Thoracic aorta (tissue), 2 donors: ENCODE data around the gene MED13L. TPM values are rescaled to one million over a fixed set of nuclear protein-coding genes. Genes with fewer than 3 reads are reported as not detected.

Experiments
- ATAC-seq: fragments of 150-250 bp; one replicate; pipeline ENCODE4 v1.8.0; 2017; ENCODE audit warnings: low read depth; ENCODE audit not compliant: insufficient number of reproducible peaks, low FRiP score
- DNase-seq: peaks from one replicate; pipeline ENCODE4 v3.0.0-alpha.2; 2020; ENCODE audit warnings: low spot score
- H3K27ac ChIP-seq, 2 donors: fragments of 200-600 bp; sonication (generic); 1 replicate in 1 of 2; 2 replicates in 1 of 2; pipeline ENCODE4 v1.5.1; 2016; ENCODE audit warnings: mild to moderate bottlenecking in 2 of 2, moderate library complexity in 2 of 2
- H3K27me3 ChIP-seq: fragments of 200-600 bp; sonication (generic); replicated peaks from 2 replicates; pipeline ENCODE4 v1.6.0; 2016; ENCODE audit warnings: mild to moderate bottlenecking; ENCODE audit not compliant: insufficient read depth
- H3K36me3 ChIP-seq: fragments of 200-600 bp; sonication (generic); one replicate; pipeline ENCODE4 v1.5.1; 2016
- H3K4me1 ChIP-seq, 2 donors: fragments of 200-600 bp; sonication (generic); 1 replicate in 1 of 2; 2 replicates in 1 of 2; pipeline versions ENCODE4 v1.5.1 to v1.6.0; 2016; ENCODE audit warnings: low read depth in 2 of 2, mild to moderate bottlenecking in 1 of 2; ENCODE audit not compliant: control insufficient read depth in 1 of 2
- H3K4me3 ChIP-seq: fragments of 200-600 bp; sonication (generic); 2 replicates; pipeline ENCODE4 v1.5.1; 2016; ENCODE audit warnings: mild to moderate bottlenecking
- H3K9me3 ChIP-seq: fragments of 200-600 bp; sonication (generic); 2 replicates; pipeline ENCODE4 v1.5.1; 2016
- total RNA-seq, 2 donors: library from RNA; depleted of rRNA; stranded (reverse); fragments of >200 nt; gene quantifications; one replicate each; pipeline versions ENCODE4 v1.1.0 to v1.2.3, GENCODE V29; 2016
- TF ChIP-seq, protein P1 (sequence below): fragments of 200-600 bp; sonication (generic); IDR thresholded peaks from one replicate; pipeline ENCODE4 v1.5.1; 2019; ENCODE audit warnings: antibody characterized with exemption

Gene MED13L
- total RNA-seq, 2 donors from 2014 or later = 186 to 221 TPM

DNA sequence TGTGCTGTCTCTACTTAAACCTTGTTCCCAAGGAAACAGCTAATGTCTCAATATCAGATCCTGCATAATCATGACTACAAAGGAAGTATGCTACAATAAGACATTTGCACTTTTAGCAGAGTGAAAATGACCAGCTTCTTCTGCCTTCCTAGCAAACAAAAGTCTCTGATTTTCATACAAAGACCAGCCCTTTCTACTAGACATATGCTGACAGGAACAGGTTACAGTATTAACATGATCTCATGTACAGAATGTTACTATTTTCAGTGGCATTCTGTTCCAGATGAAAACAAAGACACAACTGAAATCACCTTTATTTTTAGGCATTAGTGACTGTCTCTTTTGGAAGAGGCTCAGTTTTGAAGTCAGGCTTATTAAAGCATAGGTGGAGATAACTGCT is 228.6 kb downstream of the MED13L start:
- ATAC-seq = no peak
- no peak for DNase-seq
- no peak overlapping the region for H3K27ac ChIP-seq

DNA sequence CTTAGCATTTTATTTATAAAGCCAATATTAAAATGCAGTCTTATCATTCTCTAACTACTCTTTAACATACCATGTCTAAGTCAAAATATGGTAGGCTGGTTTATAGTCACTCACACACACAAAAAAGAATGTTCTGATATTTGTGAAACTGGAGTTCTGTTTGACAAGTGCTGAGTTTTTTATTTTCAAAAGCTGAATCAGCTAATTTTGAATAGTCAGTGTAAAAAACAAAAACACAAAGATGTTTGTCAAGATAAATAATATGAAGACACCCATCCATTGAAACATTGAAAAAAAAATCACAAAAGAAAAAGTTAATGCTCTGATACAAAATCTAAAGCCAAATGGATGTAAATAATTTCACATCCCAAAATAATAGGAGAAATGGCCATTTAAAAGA is 231.5 kb downstream of the MED13L start:
- H3K27me3 ChIP-seq = no peaks in the 10 kb centered on the region
- H3K4me1 ChIP-seq = peaks cover 37 to 68% of the 10 kb centered on the region in 2 donors
- no peaks in the 10 kb centered on the region for H3K36me3 ChIP-seq
- H3K4me3 ChIP-seq = no peak overlapping the region
- TF ChIP-seq, protein P1, sequence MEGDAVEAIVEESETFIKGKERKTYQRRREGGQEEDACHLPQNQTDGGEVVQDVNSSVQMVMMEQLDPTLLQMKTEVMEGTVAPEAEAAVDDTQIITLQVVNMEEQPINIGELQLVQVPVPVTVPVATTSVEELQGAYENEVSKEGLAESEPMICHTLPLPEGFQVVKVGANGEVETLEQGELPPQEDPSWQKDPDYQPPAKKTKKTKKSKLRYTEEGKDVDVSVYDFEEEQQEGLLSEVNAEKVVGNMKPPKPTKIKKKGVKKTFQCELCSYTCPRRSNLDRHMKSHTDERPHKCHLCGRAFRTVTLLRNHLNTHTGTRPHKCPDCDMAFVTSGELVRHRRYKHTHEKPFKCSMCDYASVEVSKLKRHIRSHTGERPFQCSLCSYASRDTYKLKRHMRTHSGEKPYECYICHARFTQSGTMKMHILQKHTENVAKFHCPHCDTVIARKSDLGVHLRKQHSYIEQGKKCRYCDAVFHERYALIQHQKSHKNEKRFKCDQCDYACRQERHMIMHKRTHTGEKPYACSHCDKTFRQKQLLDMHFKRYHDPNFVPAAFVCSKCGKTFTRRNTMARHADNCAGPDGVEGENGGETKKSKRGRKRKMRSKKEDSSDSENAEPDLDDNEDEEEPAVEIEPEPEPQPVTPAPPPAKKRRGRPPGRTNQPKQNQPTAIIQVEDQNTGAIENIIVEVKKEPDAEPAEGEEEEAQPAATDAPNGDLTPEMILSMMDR = no peak
- DNase-seq (no peak), ATAC-seq (no peak)
- H3K9me3 ChIP-seq = no peaks in the 10 kb centered on the region
- H3K27ac ChIP-seq = no peak overlapping the region

More for the DNA sequence above, 228.6 kb downstream of the MED13L start:
- Histone ChIP-seq H3K4me3 (no peak overlapping the region), H3K9me3 (no peaks in the 10 kb centered on the region), H3K4me1 (peaks cover 59 to 74% of the 10 kb centered on the region in 2 donors), H3K36me3 (no peaks in the 10 kb centered on the region), H3K27me3 (no peaks in the 10 kb centered on the region)
- TF ChIP-seq, protein P1 = no peak

DNA sequence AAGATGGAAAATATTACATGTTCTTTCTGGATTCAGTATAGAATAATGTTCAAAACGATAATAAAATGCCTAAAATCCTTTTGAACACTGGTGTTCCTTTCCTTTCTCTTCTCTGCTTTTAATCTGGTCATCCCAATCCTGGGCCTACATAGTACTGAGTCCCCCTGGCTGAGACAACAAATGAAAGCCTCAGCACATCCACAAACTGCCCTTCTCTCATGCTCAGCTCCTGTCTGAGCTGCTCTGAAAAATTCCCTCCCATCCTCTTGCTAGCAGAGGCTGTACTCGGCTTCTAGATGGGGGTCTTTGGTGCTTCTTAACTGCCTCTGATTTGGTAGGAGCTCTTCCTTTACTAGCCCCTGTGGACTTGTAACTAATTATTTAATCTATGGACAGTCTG is 232.3 kb downstream of the MED13L start:
- no peaks in the 10 kb centered on the region for H3K36me3 ChIP-seq
- no peak overlapping the region for H3K4me3 ChIP-seq
- TF ChIP-seq, protein P1 = no peak
- ATAC-seq (no peak), DNase-seq (no peak)
- no peaks in the 10 kb centered on the region for H3K9me3 ChIP-seq
- H3K4me1 ChIP-seq = peaks cover 29 to 61% of the 10 kb centered on the region in 2 donors
- no peak overlapping the region for H3K27ac ChIP-seq
- no peaks in the 10 kb centered on the region for H3K27me3 ChIP-seq

DNA sequence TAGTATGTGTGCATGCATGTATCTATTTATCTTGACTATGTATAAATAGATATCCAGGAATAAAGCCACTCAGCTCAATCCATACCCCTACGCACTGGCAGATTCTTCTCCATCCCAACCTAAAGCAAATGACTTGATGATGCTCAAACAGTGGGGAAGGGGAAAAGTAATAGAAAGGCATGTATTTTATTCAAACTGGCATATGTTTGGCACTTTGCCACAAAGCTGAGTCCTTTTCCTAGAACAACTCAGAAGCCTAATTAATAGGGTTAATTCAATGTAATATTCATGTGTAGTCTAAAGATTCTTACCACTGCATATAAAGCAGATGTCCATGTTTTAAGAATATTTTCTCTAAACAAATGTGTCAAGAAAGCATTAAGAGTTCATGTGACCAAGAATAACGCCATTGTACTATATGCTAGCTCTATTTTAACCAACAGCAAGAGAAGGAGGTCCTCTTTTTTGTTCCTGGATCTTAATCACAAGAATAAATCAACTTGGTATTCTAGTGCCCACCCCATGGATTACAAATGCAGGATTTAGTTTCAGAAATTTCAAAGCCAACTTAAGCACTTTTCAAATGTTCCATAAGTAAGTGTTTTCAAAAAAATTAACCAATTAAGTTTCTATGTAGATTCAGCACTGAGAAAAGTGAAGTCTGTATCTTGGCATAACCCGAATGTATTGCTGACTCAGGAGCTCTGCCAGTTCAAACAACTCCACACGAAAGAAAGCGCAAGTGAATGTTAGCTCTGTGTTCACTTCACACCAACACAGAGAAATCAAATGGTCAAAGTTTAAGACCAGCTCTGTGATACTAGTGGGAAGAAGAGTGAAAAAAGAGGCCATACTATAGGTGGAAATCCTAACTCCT is 233.6 kb downstream of the MED13L start:
- ATAC-seq (no peak), DNase-seq (no peak)
- TF ChIP-seq, protein P1 = no peak
- Histone ChIP-seq H3K4me1 (peaks cover 21 to 57% of the 10 kb centered on the region in 2 donors), H3K9me3 (no peaks in the 10 kb centered on the region), H3K27me3 (no peaks in the 10 kb centered on the region), H3K27ac (no peak overlapping the region), H3K4me3 (no peak overlapping the region), H3K36me3 (no peaks in the 10 kb centered on the region)

DNA sequence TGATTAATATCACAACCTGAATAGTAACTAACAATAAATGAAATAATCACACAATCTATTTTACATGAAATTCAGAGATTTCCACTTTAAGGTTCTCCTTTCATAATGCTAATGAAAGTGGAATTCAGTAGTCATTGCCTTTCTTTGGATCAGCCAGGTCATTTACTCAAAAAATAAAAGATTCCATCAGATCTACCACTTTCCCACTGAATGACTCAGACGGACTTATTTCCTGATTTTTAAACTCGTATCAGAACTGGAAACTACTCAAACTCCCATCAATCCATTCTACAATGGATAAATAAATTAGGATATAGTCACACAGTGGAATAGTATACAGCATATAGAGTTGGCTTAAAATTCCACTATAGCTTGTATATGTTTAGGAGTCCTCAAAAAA is 237.1 kb downstream of the MED13L start:
- peaks cover 15 to 45% of the 10 kb centered on the region in 2 donors for H3K4me1 ChIP-seq
- TF ChIP-seq, protein P1 = no peak

More for the DNA sequence above, 237.1 kb downstream of the MED13L start:
- ATAC-seq = no peak
- Histone ChIP-seq H3K9me3 (no peaks in the 10 kb centered on the region), H3K4me3 (no peak overlapping the region), H3K27ac (no peak overlapping the region), H3K36me3 (no peaks in the 10 kb centered on the region), H3K27me3 (no peaks in the 10 kb centered on the region)
- DNase-seq = no peak
